ENCODE measurements around the gene DENND6A.

- no peak for TF ChIP-seq POLR2A (IDR thresholded peaks at IDR 0.05)
- TF ChIP-seq, protein P1, sequence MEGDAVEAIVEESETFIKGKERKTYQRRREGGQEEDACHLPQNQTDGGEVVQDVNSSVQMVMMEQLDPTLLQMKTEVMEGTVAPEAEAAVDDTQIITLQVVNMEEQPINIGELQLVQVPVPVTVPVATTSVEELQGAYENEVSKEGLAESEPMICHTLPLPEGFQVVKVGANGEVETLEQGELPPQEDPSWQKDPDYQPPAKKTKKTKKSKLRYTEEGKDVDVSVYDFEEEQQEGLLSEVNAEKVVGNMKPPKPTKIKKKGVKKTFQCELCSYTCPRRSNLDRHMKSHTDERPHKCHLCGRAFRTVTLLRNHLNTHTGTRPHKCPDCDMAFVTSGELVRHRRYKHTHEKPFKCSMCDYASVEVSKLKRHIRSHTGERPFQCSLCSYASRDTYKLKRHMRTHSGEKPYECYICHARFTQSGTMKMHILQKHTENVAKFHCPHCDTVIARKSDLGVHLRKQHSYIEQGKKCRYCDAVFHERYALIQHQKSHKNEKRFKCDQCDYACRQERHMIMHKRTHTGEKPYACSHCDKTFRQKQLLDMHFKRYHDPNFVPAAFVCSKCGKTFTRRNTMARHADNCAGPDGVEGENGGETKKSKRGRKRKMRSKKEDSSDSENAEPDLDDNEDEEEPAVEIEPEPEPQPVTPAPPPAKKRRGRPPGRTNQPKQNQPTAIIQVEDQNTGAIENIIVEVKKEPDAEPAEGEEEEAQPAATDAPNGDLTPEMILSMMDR (IDR thresholded peaks at IDR 0.05) = no peak
Measured at GRCh38 chr3:57717205-57717868, 24.5 kb upstream of the DENND6A start.

Data from body of pancreas (tissue), 4 donors.